PFSK-1 (cell line): ENCODE results near the gene HGFAC. TPM values are rescaled to one million over a fixed set of nuclear protein-coding genes. Genes with fewer than 3 reads are reported as not detected.

ENCODE experiments used
- FOXP2 ChIP-seq: optimal IDR thresholded peaks from 2 replicates; pipeline ENCODE3; 2011; ENCODE audit warnings: borderline replicate concordance, control low read depth, inconsistent platforms; ENCODE audit not compliant: insufficient read depth; ENCODE audit errors: extremely low read length, extremely low read depth
- POLR2AphosphoS5 ChIP-seq: IDR thresholded peaks from 2 replicates; pipeline ENCODE4 v1.6.1; 2012; ENCODE audit warnings: low read depth, mild to moderate bottlenecking, control low read depth, low read length, moderate library complexity
- SIN3A ChIP-seq: IDR thresholded peaks from 2 replicates; pipeline ENCODE4 v1.6.1; 2012; ENCODE audit warnings: mild to moderate bottlenecking, low read length, moderate library complexity, borderline replicate concordance; ENCODE audit not compliant: insufficient read depth
- TAF1 ChIP-seq: IDR thresholded peaks from 2 replicates; pipeline ENCODE4 v1.6.1; 2012; ENCODE audit warnings: low read length, control low read depth, borderline replicate concordance; ENCODE audit not compliant: insufficient read depth
- polyA plus RNA-seq: library from polyadenylated mRNA; unstranded; fragments of >200 nt; gene quantifications from one replicate; pipeline ENCODE4 v1.2.1, GENCODE V29; 2012; ENCODE audit warnings: low read depth, missing spikeins; ENCODE audit not compliant: insufficient read length
- TF ChIP-seq, protein P1 (sequence below), 2 experiments: IDR thresholded peaks; 2 replicates each; pipeline versions ENCODE4 v1.6.1 to v1.8.0; 2011 to 2012; ENCODE audit warnings: low read depth in 2 of 2, low read length in 2 of 2, control low read depth in 1 of 2, inconsistent platforms in 1 of 2, mild to moderate bottlenecking in 1 of 2, moderate library complexity in 1 of 2; ENCODE audit not compliant: insufficient read depth in 1 of 2

HGFAC gene
- not detected for polyA plus RNA-seq

DNA sequence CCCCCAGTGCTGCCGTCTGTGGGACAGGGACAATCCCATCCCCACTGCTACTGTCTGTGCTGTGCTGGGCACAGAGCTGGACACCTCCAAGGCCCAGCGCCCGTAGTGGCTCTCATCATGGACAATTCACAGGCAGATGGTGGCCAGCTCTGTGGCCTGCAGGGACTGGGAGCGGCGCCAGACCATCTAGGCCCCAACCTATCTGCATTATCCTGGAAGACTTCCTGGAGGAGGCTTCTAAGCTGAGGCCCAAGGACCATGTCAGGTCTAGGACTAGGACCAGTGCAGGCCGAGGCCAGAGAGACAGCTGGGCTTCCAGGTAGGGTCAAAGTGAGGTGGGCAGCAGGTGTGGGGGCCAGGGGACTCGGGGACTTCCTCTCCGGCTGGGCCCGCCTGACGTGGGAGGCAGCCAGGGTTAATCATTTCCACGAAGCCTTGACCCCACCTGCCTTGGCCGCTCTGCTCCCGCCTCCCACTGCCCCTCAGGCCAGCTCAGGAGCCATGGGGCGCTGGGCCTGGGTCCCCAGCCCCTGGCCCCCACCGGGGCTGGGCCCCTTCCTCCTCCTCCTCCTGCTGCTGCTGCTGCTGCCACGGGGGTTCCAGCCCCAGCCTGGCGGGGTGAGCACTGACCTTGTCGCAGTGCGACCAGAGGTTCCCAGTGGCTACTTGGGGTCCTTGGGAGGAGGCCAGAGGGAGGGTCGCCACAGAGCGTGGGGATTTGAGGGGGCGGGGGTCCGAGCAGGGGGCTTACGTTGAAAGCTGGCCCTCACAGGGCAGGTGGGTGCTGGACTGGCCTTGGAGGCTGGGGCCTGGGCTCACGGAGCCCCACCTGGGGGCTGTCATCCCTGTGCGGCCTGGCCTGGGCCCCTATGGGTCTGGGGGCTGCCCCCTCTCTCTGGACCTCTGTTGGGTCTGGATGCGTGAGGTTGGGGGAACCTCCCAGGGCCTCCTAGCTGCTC lies at the start of gene HGFAC:
HGFAC (plus strand) TSS at position 468 of the 959 bp plus-strand sequence; CDS start at position 502, 34 bp downstream.
- no peak for TF ChIP-seq TAF1
- TF ChIP-seq SIN3A = no peak
- no peak for TF ChIP-seq FOXP2
- TF ChIP-seq POLR2AphosphoS5 = no peak
- TF ChIP-seq, protein P1, sequence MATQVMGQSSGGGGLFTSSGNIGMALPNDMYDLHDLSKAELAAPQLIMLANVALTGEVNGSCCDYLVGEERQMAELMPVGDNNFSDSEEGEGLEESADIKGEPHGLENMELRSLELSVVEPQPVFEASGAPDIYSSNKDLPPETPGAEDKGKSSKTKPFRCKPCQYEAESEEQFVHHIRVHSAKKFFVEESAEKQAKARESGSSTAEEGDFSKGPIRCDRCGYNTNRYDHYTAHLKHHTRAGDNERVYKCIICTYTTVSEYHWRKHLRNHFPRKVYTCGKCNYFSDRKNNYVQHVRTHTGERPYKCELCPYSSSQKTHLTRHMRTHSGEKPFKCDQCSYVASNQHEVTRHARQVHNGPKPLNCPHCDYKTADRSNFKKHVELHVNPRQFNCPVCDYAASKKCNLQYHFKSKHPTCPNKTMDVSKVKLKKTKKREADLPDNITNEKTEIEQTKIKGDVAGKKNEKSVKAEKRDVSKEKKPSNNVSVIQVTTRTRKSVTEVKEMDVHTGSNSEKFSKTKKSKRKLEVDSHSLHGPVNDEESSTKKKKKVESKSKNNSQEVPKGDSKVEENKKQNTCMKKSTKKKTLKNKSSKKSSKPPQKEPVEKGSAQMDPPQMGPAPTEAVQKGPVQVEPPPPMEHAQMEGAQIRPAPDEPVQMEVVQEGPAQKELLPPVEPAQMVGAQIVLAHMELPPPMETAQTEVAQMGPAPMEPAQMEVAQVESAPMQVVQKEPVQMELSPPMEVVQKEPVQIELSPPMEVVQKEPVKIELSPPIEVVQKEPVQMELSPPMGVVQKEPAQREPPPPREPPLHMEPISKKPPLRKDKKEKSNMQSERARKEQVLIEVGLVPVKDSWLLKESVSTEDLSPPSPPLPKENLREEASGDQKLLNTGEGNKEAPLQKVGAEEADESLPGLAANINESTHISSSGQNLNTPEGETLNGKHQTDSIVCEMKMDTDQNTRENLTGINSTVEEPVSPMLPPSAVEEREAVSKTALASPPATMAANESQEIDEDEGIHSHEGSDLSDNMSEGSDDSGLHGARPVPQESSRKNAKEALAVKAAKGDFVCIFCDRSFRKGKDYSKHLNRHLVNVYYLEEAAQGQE (IDR thresholded peaks at IDR 0.05; ENCODE audit: insufficient read depth in 1 of 2, low read depth in 2 of 2, low read length in 2 of 2) = no peak

DNA sequence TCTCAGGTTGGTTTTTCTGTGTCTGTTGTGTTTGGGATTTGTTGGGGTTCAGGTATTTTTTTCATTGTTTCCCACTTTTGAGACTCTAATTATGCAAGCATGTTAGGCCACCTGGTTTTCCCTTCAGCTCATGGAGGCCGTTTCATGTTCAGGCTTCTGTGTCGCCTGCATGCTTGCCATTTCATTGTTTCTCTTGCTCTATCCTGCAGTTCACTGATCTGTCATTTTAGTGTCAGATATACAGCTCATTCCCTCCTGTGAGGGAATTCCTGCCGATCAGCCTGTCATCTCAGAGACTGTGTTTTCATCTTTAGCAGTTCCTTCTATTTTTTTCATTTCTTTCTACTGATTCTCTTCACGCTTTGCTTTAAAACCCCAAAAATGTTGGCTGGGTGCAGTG lies 49.4 kb upstream of the HGFAC start:
- TF ChIP-seq, protein P1 (IDR thresholded peaks at IDR 0.05; ENCODE audit: insufficient read depth in 1 of 2, low read depth in 2 of 2, low read length in 2 of 2) = no peak
- TF ChIP-seq TAF1 (no peak), SIN3A (no peak), POLR2AphosphoS5 (no peak), FOXP2 (no peak)

DNA sequence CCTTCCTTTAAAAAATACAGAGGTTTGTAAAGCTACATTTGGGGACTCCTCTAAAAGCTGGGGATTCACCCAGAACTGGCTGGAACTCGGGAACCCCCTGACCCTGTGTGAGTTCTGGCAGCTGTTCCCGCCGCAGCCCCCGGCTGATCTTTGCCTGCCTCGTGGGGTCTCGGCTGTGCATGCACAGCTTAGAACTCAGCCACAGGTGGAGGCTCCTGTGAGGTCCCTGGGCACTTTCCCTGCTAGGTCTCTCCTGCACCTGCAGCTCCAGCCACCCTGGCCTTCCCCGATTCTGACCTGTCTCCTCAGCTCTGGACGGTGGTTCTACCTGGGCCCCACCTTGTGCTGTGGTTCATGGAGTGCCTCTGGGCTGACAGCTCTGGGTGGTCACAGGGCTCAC lies 48.6 kb upstream of the HGFAC start:
- TF ChIP-seq SIN3A (no peak), FOXP2 (no peak), TAF1 (no peak), POLR2AphosphoS5 (no peak)
- TF ChIP-seq, protein P1 (IDR thresholded peaks at IDR 0.05; ENCODE audit: insufficient read depth in 1 of 2, low read depth in 2 of 2, low read length in 2 of 2) = no peak

DNA sequence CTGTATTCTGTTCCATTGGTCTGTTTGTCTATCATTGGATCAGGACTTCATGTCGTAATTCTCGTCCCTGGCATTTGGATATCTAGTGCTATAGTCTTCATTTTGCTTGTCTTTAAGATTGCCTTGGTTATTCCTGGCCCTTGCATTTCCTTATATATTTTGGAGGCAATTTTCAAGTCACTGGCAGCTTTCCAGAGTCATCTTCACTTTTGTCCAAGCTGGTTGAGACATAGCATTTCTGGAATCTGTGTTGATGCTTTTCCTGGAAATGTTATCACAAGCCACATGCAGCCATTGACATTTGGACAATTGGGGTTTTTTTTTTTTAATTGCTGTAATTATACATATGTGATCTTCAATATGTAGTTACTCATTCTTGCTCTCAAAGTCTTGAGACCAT lies 45.2 kb upstream of the HGFAC start:
- TF ChIP-seq SIN3A (no peak), POLR2AphosphoS5 (no peak), FOXP2 (no peak), TAF1 (no peak)
- TF ChIP-seq, protein P1 (IDR thresholded peaks at IDR 0.05; ENCODE audit: insufficient read depth in 1 of 2, low read depth in 2 of 2, low read length in 2 of 2) = no peak
